ENCODE results near the gene SP140L. TPM values are rescaled to one million over a fixed set of nuclear protein-coding genes. Genes with fewer than 3 reads are reported as not detected.

The SP140L gene
- total RNA-seq, 1 experiment from 2014 or later = 16.6 TPM

DNA sequence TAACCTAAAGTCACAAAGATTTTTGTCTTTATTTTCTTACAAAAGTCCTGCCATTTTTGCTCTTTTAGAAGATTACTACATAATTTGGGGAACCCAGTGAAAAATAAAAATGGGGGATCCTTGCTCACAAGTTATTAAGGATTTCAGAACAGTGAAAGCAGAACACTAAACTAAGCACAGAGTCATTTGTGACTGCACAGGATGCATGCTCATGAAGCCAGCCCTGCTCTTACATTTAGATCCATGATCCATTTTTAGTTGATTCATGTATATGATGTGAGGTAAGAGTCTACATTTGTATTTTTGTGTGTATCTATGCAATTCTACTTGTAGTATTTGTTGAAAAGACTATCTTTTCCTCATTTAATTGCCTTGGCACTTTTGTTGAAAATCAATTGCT, 21.8 kb downstream of the SP140L start:
- POLR2A ChIA-PET = interaction anchor here (0.6 kb wide), 1 partner anchor 127 kb away, joined by 4 read pairs; no protein-coding TSS in a partner anchor
- intact Hi-C loops (cut with micrococcal nuclease; ENCODE audit: unreplicated experiment) = no loop called here
- Histone ChIP-seq H3K36me3 (ENCODE audit: control insufficient read depth, insufficient read depth, low read length) (no peaks in the 10 kb centered on the region), H3K4me1 (ENCODE audit: control insufficient read depth, insufficient read depth, low read length) (no peaks in the 10 kb centered on the region), H3K27me3 (ENCODE audit: control insufficient read depth, insufficient read depth, low read length) (no peaks in the 10 kb centered on the region), H3K4me3 (ENCODE audit: low read depth in 2 of 2, low read length in 2 of 2) (no peak overlapping the region), H3K27ac (ENCODE audit: low read length) (no peak overlapping the region), H3K9me3 (ENCODE audit: control insufficient read depth, insufficient read depth, low read depth, low read length) (peaks cover 9% of the 10 kb centered on the region; the same call in 1 of the 2 replicates)
- TF ChIP-seq CTCF (IDR thresholded peaks at IDR 0.05) (no peak), REST (IDR thresholded peaks at IDR 0.05; ENCODE audit: insufficient read depth in 1 of 2, low read depth in 2 of 2, low read length in 1 of 2) (no peak), TCF7L2 (IDR thresholded peaks at IDR 0.05; ENCODE audit: low read depth, low read length) (no peak), SIN3A (IDR thresholded peaks at IDR 0.05; ENCODE audit: borderline replicate concordance, insufficient read depth, low read depth, low read length) (no peak), POLR2AphosphoS5 (IDR thresholded peaks at IDR 0.05; ENCODE audit: low read depth, low read length) (no peak)
- in situ Hi-C loops (cut with HindIII; ENCODE audit: low pct_unique_long_range_greater_than_20kb, low sequenced_read_pairs) = no loop called here
- CTCF ChIA-PET = no interaction called here
- ATAC-seq (no peak), DNase-seq (ENCODE audit: low read depth, low spot score) (no peak)
- BruUV-seq (replicated peaks) = no TSS peak

DNA sequence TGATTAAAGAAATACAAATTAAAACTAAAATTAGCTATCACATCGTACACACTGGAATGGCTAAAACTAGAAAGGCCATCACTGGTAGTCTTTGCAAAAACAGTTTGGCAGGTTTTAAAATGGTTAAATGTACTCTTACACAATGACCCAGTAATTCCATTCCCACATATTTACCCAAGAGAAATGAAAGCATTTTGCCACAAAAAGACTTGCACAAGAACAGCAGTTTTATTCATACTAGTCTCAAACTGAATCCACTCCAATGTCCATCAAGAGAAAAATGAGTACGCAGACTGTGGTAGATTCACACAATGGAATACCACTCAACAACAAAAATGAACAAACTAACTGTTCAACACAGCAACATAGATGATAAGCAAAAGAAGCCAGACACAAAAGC, 29.1 kb downstream of the SP140L start:
- no peaks in the 10 kb centered on the region for H3K4me1 ChIP-seq (ENCODE audit: control insufficient read depth, insufficient read depth, low read length)
- intact Hi-C loops (cut with micrococcal nuclease; ENCODE audit: unreplicated experiment) (no loop called here), in situ Hi-C loops (cut with HindIII; ENCODE audit: low pct_unique_long_range_greater_than_20kb, low sequenced_read_pairs) (no loop called here)
- H3K27me3 ChIP-seq (ENCODE audit: control insufficient read depth, insufficient read depth, low read length) = no peaks in the 10 kb centered on the region
- H3K9me3 ChIP-seq (ENCODE audit: control insufficient read depth, insufficient read depth, low read depth, low read length) = peaks cover 5% of the 10 kb centered on the region; the same call in 1 of the 2 replicates
- no peak overlapping the region for H3K4me3 ChIP-seq (ENCODE audit: low read depth in 2 of 2, low read length in 2 of 2)
- CTCF ChIA-PET = no interaction called here
- no TSS peak for BruUV-seq (replicated peaks)
- POLR2A ChIA-PET = no interaction called here
- no peaks in the 10 kb centered on the region for H3K36me3 ChIP-seq (ENCODE audit: control insufficient read depth, insufficient read depth, low read length)
- no peak for TF ChIP-seq TCF7L2 (IDR thresholded peaks at IDR 0.05; ENCODE audit: low read depth, low read length)
- no peak for TF ChIP-seq REST (IDR thresholded peaks at IDR 0.05; ENCODE audit: insufficient read depth in 1 of 2, low read depth in 2 of 2, low read length in 1 of 2)
- no peak for TF ChIP-seq POLR2AphosphoS5 (IDR thresholded peaks at IDR 0.05; ENCODE audit: low read depth, low read length)
- TF ChIP-seq SIN3A (IDR thresholded peaks at IDR 0.05; ENCODE audit: borderline replicate concordance, insufficient read depth, low read depth, low read length) = no peak
- ATAC-seq (no peak), DNase-seq (ENCODE audit: low read depth, low spot score) (no peak)
- H3K27ac ChIP-seq (ENCODE audit: low read length) = no peak overlapping the region
